NCI-H2196 (cell line): Measurements from ENCODE around the gene TRIP11.

Experiments used
- DNase-seq: peaks from one replicate; lab custom pipeline; 2025; ENCODE audit not compliant: unreplicated experiment; lab: John Stamatoyannopoulos, UW

TRIP11 gene

DNA sequence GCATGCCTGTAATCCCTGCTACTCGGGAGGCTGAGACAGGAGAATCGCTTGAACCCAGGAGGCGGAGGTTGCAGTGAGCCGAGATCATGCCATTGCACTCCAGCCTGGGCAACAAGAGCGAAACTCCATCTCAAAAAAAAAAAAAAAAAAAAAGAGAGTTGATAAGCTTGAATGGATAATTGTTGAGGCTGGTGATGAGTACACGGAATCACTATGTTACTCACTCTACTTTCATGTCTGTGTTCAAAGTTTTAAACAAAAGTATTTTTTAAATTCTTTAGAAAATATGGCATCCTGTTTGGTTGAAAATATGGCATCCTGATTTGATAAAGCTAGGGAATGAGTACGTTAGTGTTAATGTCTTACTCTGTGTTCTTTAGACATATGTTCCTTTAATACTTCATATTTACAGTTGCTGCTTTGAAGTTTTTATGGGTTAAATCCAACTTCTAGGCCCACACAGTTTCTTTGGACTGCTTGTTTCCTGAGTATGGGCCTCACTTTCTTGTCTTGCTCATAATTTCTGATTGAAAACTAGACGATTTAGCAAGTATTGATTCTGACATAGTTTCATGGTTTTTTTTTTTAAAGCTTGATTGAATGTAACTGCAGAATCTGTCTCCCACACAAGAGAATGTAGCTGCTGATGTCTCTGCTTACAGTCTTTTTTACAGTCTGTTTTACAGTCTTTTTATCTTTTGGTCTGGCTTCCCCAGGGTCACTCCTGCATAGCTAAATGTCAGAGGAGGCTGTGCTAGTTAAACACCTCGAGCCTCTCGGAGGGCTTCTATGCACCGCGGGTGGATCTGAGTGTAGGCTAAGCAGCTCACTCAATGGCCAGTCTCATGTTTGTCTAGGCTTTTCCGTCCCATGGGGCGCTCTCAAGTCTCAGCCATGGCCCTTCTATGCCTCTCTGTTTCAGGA is 78.3 kb downstream of the TRIP11 start:
- DNase-seq, result no peak

DNA sequence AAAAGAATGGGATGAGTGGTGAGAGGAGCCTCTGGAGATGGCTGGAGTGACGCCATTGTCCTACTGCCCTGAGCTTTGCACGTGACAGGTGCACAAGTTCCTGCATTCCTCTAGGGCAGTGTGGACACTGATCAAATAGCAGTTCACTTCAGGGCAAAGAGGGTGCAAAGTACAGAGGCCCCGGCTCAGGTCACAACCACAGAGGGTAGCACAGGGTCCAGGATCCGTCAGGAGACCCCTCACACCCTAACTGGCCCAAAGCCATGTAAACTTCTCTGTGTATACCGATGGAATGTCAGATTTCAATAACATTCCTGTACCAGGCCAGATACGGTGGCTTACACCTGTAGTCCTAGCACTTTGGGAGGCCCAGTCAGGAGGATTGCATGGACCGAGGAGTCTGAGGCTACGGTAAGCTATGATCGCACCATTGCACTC is 82.0 kb downstream of the TRIP11 start:
- DNase-seq, result no peak

DNA sequence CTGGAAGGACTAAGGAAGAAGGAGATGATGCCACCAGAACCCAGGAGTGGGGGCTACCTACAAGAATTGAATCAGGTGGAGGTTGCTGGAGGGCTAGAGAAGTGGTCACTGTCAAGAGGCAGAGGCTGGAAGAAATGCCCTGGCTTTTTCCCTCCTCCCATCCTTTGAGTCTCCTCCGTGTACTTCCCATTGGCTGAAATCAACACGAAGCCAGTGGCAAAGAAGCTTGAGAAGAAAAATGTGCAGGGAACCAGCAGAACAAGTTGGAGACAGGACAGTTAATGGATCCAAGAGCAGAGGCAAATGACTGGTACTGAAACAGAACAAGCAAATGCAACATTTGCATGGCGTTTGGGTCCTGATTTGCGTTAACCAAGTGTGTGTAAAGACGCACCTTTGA is 83.2 kb downstream of the TRIP11 start:
- DNase-seq, result no peak

DNA sequence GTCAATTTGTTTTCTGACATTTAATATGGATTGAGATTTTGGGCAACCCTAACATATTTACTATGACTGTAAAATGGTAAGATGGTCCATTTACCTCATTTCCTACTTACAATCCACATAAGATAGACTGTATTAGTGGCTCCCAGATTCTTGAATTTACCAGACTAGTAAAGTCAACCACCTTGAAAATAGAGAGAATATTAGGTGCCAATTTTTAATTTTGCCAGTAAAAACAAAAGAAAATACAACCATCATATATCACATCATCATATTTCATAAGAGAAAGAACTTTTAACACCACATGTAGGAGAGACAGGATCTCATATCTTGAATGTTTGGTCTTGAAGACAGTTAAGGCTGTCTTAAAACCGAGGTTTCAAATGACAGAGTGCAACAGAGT is 84.7 kb downstream of the TRIP11 start:
- no peak for DNase-seq

DNA sequence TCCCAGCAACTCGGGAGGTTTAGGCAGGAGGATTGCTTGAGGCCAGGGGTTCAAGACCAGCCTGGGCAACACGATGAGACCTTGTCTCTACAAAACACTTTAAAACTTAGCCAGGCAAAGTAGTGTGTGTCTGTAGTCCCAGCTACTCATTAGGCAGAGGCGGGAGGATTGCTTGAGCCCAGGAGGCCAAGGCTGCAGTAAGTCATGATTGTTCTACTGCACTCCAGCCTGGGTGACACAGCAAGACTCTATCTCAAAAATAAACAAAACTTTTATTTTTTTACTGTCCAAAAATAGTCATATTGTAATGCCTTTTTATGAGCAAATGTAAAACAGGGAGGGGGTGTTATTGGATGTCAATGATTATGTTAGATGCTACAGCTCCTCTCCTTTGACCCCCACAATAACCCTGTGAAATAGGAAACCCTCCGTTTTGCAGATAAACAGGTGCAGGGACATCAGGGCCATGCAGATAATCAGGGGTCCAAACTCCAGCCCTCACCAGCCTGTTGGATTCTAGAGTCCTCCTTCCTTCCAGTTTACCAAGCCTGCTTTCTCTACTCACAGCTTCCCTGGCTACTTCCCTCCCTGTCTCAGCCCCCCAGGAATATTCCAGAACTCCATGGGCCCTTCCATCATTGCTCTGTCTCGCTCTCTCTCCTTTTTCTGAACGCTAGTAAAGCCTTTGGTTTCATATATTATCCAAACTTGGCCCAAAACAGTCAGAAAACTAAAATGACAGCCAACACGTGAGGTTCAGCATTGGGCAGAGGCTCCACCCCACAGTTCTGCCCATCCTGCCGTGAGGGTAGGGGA is 86.5 kb downstream of the TRIP11 start:
- no peak for DNase-seq

DNA sequence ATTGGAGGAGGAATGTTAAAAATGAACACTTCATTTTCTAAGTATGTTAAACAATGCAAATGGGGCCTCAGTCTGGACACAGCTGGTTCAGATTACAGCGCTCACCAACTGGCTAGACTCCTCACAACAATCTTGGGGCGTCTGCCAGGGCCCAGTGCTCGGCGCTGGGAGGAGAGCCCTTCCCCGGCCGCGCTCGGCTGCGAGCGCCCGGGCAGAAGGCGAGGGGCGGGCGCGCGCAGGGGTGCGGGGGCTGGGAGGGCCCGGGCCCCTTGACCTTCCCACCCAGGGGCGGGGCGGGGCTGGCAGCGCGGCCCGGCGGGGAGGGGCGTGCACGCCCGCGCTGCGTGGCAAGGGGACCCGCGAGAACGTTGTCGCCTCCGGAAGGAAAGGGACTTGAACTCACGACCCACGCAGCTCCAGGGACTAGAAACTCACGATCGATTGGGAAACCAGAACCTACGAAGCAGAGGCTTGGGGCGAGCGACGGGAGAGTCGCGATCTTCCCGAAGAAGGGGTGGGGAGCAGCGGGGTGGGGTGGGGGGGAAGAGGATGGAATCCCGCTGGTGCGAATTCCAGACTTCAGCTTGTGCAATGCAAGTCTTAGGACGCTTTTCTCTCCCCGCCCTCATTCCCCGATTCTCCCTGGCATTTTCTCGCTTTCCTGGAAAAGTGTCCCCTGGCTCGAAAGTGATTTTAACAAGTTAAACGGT is 92.2 kb downstream of the TRIP11 start, which contains the start of gene FBLN5:
Gene FBLN5 (minus strand): TSS at position 220 of the 710 bp plus-strand sequence. CDS start 465 bp downstream, outside the sequence.
- DNase-seq, result no peak

DNA sequence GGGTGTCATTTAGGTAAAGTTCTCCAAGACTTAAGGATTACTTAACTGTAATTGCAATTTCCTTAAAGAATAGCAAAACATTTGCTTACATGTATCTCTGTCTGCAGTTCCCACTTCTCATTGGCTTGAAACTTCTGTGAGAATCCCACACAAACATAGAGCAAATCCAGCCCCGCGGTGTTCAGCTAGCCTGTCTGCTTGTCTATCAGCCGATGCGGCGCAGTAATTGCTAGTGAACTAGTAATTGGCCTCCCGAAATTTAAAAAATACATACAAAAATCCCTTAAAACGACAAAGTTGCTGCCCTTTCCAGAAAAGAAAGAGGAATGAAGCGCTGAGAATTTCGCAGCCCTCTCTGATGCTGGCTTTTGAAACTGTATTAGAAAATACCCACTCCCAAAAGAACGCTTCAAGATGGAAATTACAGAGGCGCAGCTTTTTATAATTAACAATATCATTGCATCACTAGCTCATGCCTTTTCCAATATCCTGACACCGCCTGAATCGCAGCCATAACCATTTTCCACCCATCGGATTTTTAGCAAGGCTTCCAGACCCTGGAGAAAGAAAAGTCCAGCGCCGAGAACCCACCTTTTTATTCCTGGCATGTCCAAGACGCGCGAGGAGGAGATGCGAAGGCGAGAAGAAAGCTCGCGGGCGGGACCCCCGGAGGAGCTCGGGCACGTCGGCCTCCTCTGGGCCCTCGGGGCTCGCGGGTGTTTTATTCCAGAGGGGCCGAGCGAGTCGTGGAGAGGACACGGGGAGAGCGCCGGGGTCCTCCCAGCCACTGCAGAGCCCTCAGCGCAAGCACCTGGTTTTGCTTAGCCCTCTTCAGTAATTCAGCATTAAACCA is 93.0 kb downstream of the TRIP11 start:
- no peak for DNase-seq

DNA sequence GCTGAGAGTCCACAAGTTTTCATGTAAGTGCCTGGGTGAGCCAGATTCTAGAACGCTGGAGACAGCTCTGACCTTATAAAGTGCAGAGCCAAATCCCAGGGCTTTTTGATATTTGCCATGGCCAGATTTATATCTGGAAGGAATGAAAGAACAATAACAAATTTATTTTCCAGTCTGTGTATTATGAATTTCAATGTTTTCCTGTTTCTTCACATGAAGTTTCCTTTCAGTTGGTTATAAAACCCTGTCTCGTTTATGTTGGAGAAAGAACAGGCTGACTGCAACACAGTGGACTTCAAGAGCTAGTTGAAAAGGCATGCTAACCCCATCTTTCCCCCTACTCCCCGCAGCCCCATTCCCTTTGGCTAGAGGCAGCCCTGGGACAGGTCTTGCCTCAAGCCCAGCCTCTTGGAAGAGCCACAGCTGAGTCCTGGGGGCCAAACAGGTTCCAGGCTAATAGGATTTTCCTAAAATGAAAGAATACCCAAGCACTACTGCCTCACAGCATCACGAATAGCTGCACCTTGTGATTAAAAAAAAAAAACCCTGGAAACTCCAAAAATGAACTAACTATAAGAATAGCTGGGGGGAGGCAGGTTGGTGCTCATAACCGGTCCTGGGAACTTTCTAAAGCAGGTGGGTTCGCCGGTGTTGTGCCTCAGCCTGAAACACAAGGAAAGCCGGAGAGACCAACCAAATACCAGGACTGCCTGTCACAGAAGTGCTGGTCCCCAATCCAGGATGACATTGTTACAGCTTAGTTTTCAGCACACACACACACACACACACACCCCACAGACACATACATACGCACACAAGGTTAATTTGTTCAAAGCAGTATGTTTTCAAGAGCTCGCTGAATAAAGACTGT is 93.9 kb downstream of the TRIP11 start:
- no peak for DNase-seq

DNA sequence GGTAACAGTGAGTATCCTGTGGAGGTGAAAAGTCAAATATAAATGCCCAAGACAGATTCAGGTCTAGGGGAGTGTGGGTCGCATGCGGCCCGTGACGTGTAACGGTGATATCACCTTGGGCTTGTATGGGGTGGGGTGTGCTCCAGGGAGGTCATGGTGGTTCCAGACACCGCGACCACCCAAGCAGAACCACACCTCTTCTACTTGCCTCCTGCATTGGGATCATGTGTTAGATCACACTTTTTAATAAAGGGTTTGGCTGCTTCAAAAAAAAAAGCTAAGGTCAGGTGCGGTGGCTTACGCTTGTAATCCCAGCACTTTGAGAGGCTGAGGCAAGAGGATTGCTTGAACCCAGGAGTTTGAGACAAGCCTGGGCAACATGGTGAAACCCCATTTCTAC is 96.9 kb downstream of the TRIP11 start:
- DNase-seq, result no peak

DNA sequence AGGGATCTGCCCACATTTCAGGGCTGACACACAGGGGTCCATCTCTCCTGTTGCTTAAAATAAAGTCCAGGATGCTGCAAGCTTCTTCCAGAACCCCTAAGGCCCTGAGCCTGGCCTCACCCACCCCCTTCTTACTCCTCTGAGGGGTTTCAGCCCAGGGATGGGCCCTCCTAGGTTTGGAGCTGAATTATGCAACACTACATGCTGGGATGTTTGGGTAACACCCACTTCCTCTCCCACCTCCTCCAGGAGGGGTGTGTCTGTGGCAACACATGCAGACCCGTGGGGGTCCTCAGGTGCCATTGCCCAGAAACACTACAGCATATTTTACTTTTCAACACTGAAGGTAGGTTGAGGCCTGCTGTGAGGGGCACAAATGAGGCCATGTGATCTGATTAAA is 97.7 kb downstream of the TRIP11 start:
- DNase-seq, result no peak

DNA sequence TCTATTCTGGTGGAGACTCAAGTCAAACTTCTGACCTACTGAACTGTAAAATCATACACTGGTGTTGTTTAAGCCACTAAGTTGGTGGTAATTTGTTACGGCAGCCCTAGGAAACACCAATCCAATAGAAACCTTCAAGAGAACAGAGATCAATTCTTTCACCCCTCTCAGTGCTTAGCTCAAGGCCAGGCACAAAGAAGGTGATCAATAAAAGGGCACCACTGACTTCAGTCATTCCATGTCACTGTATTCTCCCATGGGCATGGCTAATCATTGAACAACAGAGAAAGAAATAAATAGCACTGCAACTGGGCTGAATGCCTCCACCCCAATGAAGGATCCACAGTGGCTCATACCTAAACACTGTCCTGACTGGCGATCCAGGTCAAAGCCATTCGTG is 99.7 kb downstream of the TRIP11 start:
- no peak for DNase-seq

DNA sequence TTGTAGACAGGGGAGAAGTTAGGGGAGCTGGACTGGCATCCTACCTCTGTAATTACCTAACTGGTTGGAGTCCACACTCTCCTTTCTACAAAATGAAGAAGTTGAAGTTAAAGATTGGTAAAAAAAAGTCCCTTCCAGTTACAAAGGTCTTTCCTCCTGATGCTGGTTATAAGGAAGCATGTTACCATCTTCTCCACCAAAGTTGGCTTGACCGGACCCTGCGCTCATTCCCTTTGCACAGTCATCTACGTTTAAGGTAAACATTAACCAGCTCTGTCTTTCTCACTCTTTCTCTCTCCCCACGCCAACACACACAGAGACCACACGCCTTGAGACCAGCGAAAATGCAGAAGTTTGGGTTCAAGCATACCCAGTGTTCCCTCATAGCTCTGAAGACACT is 104.3 kb downstream of the TRIP11 start:
- DNase-seq, result no peak

DNA sequence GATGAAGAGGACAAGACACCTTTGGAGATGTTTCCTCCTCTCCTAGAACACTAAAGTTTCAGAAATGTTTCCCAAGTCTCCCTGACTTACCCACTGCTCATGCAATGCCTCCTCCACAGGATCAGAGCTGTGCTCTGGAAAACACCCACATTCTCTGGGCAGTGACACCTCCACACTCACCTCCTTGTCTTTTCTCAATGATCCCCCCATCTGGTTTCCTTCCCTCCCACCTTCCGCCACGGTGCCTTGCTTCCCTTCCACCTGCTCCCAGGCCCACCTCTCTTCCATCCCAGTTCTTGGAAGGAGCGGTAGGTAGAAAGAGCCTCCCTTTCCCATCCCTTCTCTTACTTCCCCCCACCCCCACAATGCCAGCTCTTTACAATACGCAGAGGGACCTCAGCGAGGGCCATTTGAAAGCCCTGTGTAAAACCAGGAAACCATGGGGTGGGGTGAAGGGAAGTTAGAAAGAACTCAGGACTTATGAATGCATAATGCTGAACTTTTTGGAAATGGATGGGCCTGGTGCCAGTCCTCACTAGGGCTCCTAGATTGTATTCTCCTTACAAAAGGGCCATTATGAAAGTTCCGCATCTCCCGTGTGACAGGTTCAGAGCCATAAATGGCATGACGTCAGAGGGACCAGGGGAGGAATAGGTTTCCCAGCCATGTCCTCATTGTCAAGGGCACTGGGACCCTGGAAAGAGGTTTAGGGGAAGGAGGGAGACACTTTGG is 105.1 kb downstream of the TRIP11 start:
- no peak for DNase-seq

DNA sequence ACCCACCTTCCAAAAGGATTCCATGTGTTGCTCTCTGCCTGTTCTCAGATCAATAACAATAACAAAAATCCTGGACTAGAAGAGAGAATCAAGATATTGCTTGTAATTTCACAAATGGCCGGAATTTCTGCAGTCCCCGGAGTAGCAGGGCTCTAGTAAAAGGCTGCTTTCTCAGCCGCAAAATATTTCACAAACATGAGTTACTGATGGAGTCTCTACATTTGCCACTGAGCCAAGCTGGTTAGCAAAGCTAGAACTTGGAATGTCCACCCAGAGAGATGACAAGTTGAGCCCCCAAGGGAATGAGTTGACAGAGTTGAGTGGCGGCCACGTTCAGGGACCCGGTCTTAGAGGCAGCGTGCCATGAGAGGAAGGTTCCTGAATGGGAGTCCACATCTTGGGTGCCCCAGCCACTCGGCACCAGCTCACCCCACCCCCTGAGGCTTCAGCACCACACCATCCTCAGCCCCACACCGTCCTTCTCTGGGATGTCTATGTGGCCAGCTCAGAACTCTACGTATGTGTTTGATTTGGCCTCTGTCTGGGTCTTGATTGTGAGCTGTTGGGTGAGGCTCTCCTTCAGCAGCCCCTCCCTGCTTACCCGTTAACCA is 108.3 kb downstream of the TRIP11 start:
- DNase-seq, result no peak

DNA sequence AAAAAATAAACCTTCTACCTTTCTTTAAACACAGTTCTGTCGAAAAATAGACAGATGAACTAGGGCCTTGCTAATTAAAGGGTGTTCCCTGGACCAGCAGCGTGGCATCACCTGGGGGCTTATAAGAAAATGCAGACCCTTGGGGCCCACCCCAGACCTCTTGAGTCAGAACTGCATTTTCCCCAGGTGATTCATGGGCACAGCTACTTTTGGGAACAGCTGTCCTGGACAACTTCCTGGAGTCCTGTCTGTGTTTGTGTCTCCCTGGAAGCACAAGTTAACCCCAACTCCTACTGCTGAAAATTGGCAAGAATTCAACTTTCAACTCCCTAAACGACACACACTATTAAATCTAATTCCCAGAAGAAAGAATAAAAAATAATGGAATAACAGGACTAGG is 110.2 kb downstream of the TRIP11 start:
- DNase-seq, result no peak

DNA sequence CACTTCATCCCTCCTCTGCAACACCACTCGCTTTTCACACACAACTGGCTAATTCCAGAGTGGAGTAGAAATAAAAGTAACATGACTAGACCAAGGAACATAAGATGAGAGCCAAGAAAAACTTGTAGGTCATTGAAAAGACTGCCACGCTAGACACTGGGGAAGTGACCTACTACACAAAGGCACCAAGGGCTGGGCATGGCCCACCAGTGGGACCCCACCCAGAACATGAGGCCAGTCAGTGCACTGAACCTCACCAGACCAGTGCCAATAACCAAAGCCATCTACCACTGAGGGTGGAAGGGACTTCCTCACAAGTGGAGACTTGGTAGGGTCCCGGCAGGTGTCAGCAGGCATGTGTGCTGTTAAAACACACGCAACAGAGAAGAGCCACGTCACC is 112.1 kb downstream of the TRIP11 start:
- DNase-seq, result no peak

DNA sequence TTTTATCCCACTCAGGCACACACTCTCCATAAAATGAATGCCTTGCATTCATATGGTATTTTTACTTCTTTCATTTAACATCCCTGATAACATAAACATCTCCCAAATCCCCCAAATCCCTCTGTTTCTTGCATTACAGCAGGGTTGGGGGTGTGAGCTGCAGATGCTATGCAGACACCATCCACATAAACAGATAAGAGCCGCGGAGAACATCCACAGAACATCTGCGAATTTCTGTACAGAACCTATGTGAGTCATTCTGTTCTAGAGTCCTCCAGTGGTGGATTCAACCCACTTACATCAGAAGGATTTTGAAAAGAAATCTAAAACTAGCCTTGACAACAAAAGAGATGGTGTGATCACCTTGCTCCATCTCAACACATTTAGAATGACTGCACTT is 112.7 kb downstream of the TRIP11 start:
- no peak for DNase-seq

DNA sequence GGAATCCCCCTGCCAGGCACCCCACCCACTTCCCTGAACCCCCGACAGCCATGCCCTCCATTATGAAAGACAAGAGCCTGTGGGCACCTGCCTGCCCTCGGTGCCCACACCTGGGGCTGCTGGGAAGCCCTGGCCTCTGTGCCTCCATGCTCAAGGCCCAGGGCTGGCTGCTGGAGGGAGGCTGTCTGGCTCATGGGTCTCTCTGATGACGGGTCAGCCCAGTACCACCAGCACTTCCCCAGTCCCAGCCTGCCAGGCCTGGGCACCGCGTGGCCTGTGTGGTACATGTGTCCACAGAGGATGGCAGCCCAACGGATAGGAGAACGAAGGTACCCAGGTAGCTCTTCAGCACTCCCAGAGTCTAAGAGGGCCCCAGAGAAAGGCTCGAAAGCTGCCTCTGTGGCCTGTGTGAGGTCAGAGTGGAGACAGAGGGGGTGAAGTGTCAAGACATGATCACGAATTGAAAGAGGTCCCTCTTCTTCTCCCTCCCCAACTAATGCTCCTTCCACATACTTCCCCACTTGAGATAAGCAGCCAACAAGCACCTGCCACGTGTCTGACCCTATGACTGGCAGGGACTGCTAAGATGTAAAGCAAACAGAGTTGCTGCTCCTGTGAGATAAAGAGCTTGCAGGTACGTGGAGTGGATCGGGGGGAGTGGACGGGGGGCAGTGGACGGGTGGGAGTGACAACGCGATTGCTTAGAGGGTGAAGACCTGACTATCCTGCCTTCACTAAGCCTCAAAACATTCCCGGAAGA is 113.5 kb downstream of the TRIP11 start:
- no peak for DNase-seq
